Nephron progenitor cell (in vitro differentiated cells): ENCODE data around the gene IKZF3.
A peak's percentile ranks its signal among the peaks of the same experiment; 100 is the strongest.
"Not testable (repeated sequence)": the region's sequence is repeated elsewhere in the genome, so short reads cannot be mapped to it uniquely, and the experiment has no call there.

Experiments used
- DNase-seq: peaks from one replicate; pipeline ENCODE4 v3.0.0; 2021
- H3K27ac Mint-ChIP-seq: 2 replicates; pipeline ENCODE4 v1.8.0; 2021; ENCODE audit warnings: mild to moderate bottlenecking, moderate library complexity, mixed read lengths
- H3K27me3 Mint-ChIP-seq: 2 replicates; pipeline ENCODE4 v1.8.0; 2021; ENCODE audit warnings: mild to moderate bottlenecking, low read depth, mixed read lengths; ENCODE audit not compliant: poor library complexity
- H3K36me3 Mint-ChIP-seq: 2 replicates; pipeline ENCODE4 v1.8.0; 2021; ENCODE audit warnings: low read depth, mixed read lengths
- H3K4me1 Mint-ChIP-seq: 2 replicates; pipeline ENCODE4 v1.8.0; 2021; ENCODE audit warnings: mixed read lengths
- H3K4me3 Mint-ChIP-seq: 2 replicates; pipeline ENCODE4 v1.8.0; 2021; ENCODE audit warnings: mild to moderate bottlenecking, moderate library complexity, mixed read lengths
- H3K9me3 Mint-ChIP-seq: 2 replicates; pipeline ENCODE4 v1.8.0; 2021; ENCODE audit warnings: mild to moderate bottlenecking, moderate library complexity, mixed read lengths
- TF ChIP-seq, protein P1 (sequence below): fragments of 200-600 bp; sonication (generic); IDR thresholded peaks from 2 replicates; pipeline ENCODE4 v1.5.0; 2021; ENCODE audit warnings: antibody characterized with exemption

The IKZF3 gene

DNA sequence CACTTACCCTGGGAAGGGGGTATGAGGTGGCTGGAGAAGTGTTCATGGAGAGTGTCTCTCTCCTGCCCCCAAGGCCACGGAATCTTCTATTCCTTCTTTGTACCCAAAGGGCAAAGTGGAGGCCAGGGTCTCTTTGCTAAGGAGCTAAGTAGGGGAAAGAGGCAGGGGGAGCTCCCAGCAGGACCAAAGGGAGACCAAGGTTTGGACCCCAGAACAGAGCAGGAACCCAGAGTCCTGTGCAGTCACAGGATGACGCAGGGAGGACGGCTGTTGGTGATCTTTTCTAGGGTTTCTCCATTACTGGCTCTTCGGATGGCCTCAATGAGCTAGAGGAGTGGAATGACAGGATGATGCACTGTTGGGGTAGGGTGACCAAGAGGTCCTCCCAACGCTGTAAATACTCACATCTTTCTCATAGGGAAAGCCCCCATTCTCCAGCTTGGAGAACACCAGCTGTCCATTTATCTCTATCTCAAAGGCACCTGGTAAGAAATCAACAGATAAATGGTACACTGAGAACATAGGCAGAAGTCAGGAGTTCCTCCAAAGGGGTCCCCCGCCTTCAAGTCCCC is 134.7 kb downstream of the IKZF3 start:
- TF ChIP-seq, protein P1, sequence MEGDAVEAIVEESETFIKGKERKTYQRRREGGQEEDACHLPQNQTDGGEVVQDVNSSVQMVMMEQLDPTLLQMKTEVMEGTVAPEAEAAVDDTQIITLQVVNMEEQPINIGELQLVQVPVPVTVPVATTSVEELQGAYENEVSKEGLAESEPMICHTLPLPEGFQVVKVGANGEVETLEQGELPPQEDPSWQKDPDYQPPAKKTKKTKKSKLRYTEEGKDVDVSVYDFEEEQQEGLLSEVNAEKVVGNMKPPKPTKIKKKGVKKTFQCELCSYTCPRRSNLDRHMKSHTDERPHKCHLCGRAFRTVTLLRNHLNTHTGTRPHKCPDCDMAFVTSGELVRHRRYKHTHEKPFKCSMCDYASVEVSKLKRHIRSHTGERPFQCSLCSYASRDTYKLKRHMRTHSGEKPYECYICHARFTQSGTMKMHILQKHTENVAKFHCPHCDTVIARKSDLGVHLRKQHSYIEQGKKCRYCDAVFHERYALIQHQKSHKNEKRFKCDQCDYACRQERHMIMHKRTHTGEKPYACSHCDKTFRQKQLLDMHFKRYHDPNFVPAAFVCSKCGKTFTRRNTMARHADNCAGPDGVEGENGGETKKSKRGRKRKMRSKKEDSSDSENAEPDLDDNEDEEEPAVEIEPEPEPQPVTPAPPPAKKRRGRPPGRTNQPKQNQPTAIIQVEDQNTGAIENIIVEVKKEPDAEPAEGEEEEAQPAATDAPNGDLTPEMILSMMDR, result no peak
- Mint-ChIP-seq H3K27me3 (peaks cover 21% of the 10 kb centered on the region), H3K4me3 (peak overlapping the region; percentile 88), H3K9me3 (no peaks in the 10 kb centered on the region), H3K27ac (no peak overlapping the region), H3K36me3 (peaks cover 5% of the 10 kb centered on the region), H3K4me1 (peaks cover 10% of the 10 kb centered on the region)
- DNase-seq, result no peak

DNA sequence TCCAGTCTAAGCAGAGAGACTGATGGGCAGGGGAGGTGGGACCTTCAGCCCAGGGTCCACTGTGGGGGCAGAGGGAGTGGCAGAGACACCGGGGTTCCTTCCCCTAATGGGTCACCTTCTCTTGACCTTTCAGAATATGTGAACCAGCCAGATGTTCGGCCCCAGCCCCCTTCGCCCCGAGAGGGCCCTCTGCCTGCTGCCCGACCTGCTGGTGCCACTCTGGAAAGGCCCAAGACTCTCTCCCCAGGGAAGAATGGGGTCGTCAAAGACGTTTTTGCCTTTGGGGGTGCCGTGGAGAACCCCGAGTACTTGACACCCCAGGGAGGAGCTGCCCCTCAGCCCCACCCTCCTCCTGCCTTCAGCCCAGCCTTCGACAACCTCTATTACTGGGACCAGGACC is 136.6 kb downstream of the IKZF3 start:
- Mint-ChIP-seq H3K27ac (no peak overlapping the region), H3K4me1 (peaks cover 14% of the 10 kb centered on the region), H3K4me3 (no peak overlapping the region), H3K27me3 (peaks cover 14% of the 10 kb centered on the region), H3K9me3 (no peaks in the 10 kb centered on the region), H3K36me3 (peaks cover 18% of the 10 kb centered on the region)
- TF ChIP-seq, protein P1, result no peak
- DNase-seq, result no peak

DNA sequence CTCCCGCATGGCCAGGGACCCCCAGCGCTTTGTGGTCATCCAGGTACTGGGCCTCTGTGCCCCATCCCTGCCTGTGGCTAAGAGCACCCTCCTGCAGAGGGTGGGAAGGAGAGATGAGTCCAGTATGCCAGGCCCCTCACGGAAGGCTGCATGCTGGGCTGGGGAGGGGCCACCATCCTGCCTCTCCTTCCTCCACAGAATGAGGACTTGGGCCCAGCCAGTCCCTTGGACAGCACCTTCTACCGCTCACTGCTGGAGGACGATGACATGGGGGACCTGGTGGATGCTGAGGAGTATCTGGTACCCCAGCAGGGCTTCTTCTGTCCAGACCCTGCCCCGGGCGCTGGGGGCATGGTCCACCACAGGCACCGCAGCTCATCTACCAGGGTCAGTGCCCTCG is 137.5 kb downstream of the IKZF3 start:
- TF ChIP-seq, protein P1, result no peak
- Mint-ChIP-seq H3K27me3 (peaks cover 14% of the 10 kb centered on the region), H3K27ac (no peak overlapping the region), H3K4me3 (no peak overlapping the region), H3K9me3 (no peaks in the 10 kb centered on the region), H3K36me3 (peaks cover 18% of the 10 kb centered on the region), H3K4me1 (peaks cover 14% of the 10 kb centered on the region)
- no peak for DNase-seq

DNA sequence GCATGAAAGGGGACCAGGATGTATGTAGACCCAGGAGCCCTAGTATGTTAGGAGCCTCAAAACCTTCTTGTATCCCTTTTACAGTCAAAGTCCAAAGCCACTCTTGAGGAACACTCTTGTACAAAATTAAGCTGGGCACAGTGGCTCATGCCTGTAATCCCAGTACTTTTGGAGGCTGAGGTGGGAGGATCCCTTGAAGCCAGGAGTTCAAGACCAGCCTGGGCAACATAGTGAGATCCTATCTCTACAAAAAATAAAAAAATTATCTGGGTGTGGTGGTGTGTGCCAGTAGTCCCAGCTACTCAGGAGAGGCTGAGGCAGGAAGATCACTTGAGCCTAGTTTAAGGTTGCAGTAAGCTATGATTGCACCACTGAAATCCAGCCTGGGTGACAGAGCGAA is 138.2 kb downstream of the IKZF3 start:
- DNase-seq, H3K27me3 Mint-ChIP-seq, H3K27ac Mint-ChIP-seq, H3K9me3 Mint-ChIP-seq, H3K4me3 Mint-ChIP-seq: not testable (repeated sequence)
- H3K36me3 Mint-ChIP-seq, result peaks cover 18% of the 10 kb centered on the region
- H3K4me1 Mint-ChIP-seq, result peaks cover 14% of the 10 kb centered on the region

GRCh38 chr17:39724731-39725130 is 139.4 kb downstream of the IKZF3 start:
- no peak for DNase-seq
- no peak overlapping the region for H3K4me3 Mint-ChIP-seq
- H3K4me1 Mint-ChIP-seq, result peaks cover 17% of the 10 kb centered on the region
- peaks cover 23% of the 10 kb centered on the region for H3K36me3 Mint-ChIP-seq
- H3K27me3 Mint-ChIP-seq, result peaks cover 6% of the 10 kb centered on the region
- TF ChIP-seq, protein P1, result no peak
- peak overlapping the region; percentile 85 for H3K27ac Mint-ChIP-seq
- H3K9me3 Mint-ChIP-seq, result no peaks in the 10 kb centered on the region

DNA sequence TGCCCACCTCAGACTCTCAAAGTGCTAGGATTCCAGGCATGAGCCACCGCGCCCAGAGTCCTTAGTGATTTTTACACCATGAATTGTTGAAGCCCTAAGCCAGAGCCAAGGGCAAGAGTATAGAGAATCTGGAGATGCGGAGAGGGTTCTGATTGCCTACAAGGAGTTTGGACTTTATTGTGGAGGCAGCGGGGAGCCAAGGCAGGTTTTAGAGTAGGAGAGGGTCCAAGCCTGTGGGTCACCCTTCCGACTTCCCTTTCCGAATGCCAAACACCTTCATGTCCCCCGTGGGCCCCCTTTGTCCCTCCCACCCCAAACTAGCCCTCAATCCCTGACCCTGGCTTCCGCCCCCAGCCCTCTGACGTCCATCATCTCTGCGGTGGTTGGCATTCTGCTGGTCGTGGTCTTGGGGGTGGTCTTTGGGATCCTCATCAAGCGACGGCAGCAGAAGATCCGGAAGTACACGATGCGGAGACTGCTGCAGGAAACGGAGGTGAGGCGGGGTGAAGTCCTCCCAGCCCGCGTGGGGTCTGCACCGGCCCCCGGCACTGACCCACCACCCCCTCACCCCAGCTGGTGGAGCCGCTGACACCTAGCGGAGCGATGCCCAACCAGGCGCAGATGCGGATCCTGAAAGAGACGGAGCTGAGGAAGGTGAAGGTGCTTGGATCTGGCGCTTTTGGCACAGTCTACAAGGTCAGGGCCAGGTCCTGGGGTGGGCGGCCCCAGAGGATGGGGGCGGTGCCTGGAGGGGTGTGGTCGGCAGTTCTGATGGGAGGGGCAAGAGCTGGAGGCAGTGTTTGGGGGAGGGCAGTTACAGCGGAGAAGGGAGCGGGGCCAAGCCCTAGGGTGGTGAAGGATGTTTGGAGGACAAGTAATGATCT is 140.9 kb downstream of the IKZF3 start:
- Mint-ChIP-seq H3K36me3 (peaks cover 29% of the 10 kb centered on the region), H3K9me3 (no peaks in the 10 kb centered on the region), H3K27ac (no peak overlapping the region), H3K4me1 (peaks cover 19% of the 10 kb centered on the region), H3K27me3 (peaks cover 3% of the 10 kb centered on the region), H3K4me3 (no peak overlapping the region)
- DNase-seq, result no peak
- TF ChIP-seq, protein P1, result no peak
